PC-9 (cell line): ENCODE data around the gene CPED1. TPM values are rescaled to one million over a fixed set of nuclear protein-coding genes. Genes with fewer than 3 reads are reported as not detected.

ENCODE experiments used
- BruUV-seq: library from RNA; stranded (reverse); fragments of 400-500 nt; replicated peaks from 2 replicates; lab custom pipeline; 2021; lab: Mats Ljungman, UMichigan
- CTCF ChIA-PET: fragments of 300-600 bp; sonication (Branson Sonifier 250); formaldehyde crosslinking; loops from one replicate; lab custom pipeline; 2022; ENCODE audit warnings: antibody characterized with exemption; lab: Charles Lee
- POLR2A ChIA-PET: fragments of 300-600 bp; sonication (Branson Sonifier 250); formaldehyde crosslinking; loops from one replicate; lab custom pipeline; 2022; ENCODE audit warnings: antibody characterized with exemption; ENCODE audit not compliant: unreplicated experiment; lab: Charles Lee
- DNase-seq, 2 experiments: peaks; one replicate each; pipeline versions ENCODE4 v3.0.0 to v3.0.0-alpha.2; 2015 to 2022; ENCODE audit warnings: mixed read lengths in 1 of 2
- H2AFZ ChIP-seq: fragments of 200-600 bp; sonication (generic); 2 replicates; pipeline ENCODE4 v1.8.1; 2017; ENCODE audit warnings: antibody characterized with exemption
- H3F3A ChIP-seq: fragments of 200-600 bp; sonication (generic); 2 replicates; pipeline ENCODE4 v1.8.1; 2017; ENCODE audit warnings: antibody characterized with exemption, mild to moderate bottlenecking, low read depth; ENCODE audit not compliant: insufficient read depth
- H3K27ac ChIP-seq: fragments of 200-600 bp; sonication (generic); 2 replicates; pipeline ENCODE4 v1.6.1; 2016; ENCODE audit warnings: mixed run types
- H3K27me3 ChIP-seq: fragments of 200-600 bp; sonication (generic); 2 replicates; pipeline ENCODE4 v1.6.1; 2016; ENCODE audit warnings: low read depth, mixed run types; ENCODE audit not compliant: insufficient read depth
- H3K36me3 ChIP-seq: fragments of 200-600 bp; sonication (generic); 2 replicates; pipeline ENCODE4 v1.6.1; 2016; ENCODE audit warnings: low read depth, mixed run types
- H3K4me1 ChIP-seq: fragments of 200-600 bp; sonication (generic); replicated peaks from 2 replicates; pipeline ENCODE4 v1.6.1; 2016; ENCODE audit warnings: mixed run types; ENCODE audit not compliant: insufficient read depth
- H3K4me2 ChIP-seq: fragments of 200-600 bp; sonication (generic); 2 replicates; pipeline ENCODE4 v1.6.1; 2017; ENCODE audit warnings: mixed run types
- H3K4me3 ChIP-seq: fragments of 200-600 bp; sonication (generic); 2 replicates; pipeline ENCODE4 v1.6.1; 2016; ENCODE audit warnings: mixed run types
- H3K79me2 ChIP-seq: fragments of 200-600 bp; sonication (generic); 2 replicates; pipeline ENCODE4 v1.6.1; 2017; ENCODE audit warnings: low read depth, mixed run types
- H3K9me2 ChIP-seq: fragments of 200-600 bp; sonication (generic); 2 replicates; pipeline ENCODE4 v1.8.1; 2017; ENCODE audit warnings: mild to moderate bottlenecking; ENCODE audit not compliant: insufficient read depth
- H3K9me3 ChIP-seq: fragments of 200-600 bp; sonication (generic); 2 replicates; pipeline ENCODE4 v1.8.1; 2016; ENCODE audit warnings: low read depth; ENCODE audit not compliant: insufficient read depth
- H4K20me1 ChIP-seq: fragments of 200-600 bp; sonication (generic); 2 replicates; pipeline ENCODE4 v1.8.1; 2017; ENCODE audit not compliant: insufficient read depth
- EZH2 ChIP-seq: fragments of 200-600 bp; sonication (generic); IDR thresholded peaks from 2 replicates; pipeline ENCODE4 v1.8.0; 2017; ENCODE audit warnings: antibody characterized with exemption, low read depth
- intact Hi-C: fragments of 100-400 bp; cut with micrococcal nuclease; formaldehyde crosslinking; loops from one replicate; pipeline ENCODE4 v1.10.0; 2022; ENCODE audit not compliant: unreplicated experiment
- total RNA-seq: library from RNA; stranded (reverse); gene quantifications from 2 replicates; pipeline ENCODE4 v1.2.3, GENCODE V29; 2021
- TF ChIP-seq, protein P1 (sequence below): fragments of 200-600 bp; sonication (generic); conservative IDR thresholded peaks from 2 replicates; pipeline ENCODE4 v1.6.1; 2017; ENCODE audit warnings: mixed run types, antibody characterized with exemption, mild to moderate bottlenecking, moderate library complexity

Gene CPED1
- total RNA-seq, 1 experiment from 2014 or later = 2.4 TPM

DNA sequence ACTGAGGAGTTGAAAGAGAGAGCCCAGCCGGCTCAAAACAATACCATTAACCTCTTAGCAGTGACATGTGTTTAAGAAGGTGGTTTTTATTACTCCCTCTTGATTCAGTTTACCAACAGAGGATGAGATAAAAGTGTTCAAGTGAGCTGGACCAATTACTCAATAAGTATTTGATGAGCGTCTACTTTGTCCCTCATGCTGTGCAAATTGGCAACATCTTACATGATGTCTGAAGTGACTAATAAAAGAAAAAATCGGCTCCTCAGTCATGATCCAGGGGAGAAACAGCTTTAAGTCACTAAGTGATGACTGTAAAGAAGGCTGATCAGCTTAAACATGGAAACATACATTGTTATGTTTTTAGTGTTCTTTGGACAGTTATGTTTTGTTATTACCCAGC lies 348.1 kb downstream of the CPED1 start:
- Histone ChIP-seq H2AFZ (no peak overlapping the region), H3K27me3 (no peaks in the 10 kb centered on the region), H3K4me2 (no peak overlapping the region), H3K9me2 (no peaks in the 10 kb centered on the region), H3K27ac (no peak overlapping the region), H4K20me1 (no peaks in the 10 kb centered on the region), H3K9me3 (no peaks in the 10 kb centered on the region), H3K79me2 (no peaks in the 10 kb centered on the region), H3K36me3 (no peaks in the 10 kb centered on the region), H3F3A (no peaks in the 10 kb centered on the region), H3K4me3 (no peak overlapping the region), H3K4me1 (no peaks in the 10 kb centered on the region)
- CTCF ChIA-PET = no interaction called here
- intact Hi-C loops = loop anchor here (10.0 kb wide), 1 partner anchor 352 kb away; the partner anchor contains the start of gene CPED1
- no TSS peak for BruUV-seq
- POLR2A ChIA-PET = interaction anchor here (0.6 kb wide), 1 partner anchor 18 kb away, joined by 3 read pairs; no protein-coding TSS in a partner anchor
- TF ChIP-seq, protein P1, sequence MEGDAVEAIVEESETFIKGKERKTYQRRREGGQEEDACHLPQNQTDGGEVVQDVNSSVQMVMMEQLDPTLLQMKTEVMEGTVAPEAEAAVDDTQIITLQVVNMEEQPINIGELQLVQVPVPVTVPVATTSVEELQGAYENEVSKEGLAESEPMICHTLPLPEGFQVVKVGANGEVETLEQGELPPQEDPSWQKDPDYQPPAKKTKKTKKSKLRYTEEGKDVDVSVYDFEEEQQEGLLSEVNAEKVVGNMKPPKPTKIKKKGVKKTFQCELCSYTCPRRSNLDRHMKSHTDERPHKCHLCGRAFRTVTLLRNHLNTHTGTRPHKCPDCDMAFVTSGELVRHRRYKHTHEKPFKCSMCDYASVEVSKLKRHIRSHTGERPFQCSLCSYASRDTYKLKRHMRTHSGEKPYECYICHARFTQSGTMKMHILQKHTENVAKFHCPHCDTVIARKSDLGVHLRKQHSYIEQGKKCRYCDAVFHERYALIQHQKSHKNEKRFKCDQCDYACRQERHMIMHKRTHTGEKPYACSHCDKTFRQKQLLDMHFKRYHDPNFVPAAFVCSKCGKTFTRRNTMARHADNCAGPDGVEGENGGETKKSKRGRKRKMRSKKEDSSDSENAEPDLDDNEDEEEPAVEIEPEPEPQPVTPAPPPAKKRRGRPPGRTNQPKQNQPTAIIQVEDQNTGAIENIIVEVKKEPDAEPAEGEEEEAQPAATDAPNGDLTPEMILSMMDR = no peak
- no peak for TF ChIP-seq EZH2
- no peak for DNase-seq

DNA sequence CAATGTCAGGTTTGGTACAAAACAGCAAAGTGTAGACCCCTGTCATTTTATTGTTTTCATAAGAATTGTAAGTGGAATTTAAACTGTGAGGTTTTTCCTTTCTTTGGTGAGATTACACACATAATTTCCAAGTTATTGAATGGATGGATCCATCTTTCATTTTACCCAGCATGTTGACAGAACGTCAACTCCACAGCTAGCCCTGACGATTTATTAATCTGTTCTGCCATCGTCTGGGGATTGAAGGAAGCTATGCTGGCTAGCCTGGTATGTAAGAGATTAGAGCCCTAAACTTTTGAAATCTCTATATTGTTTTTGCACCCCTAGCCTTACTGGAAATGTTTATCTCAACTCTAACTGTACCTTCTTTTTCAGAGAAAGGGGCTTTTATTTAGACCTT lies 348.9 kb downstream of the CPED1 start:
- CTCF ChIA-PET = no interaction called here
- no peak for DNase-seq
- POLR2A ChIA-PET = interaction anchor here (0.6 kb wide), 1 partner anchor 17 kb away, joined by 3 read pairs; no protein-coding TSS in a partner anchor

GRCh38 chr7:121339082-121339481 lies 350.6 kb downstream of the CPED1 start:
- ChIA-PET POLR2A (no interaction called here), CTCF (no interaction called here)
- no peak overlapping the region for H2AFZ ChIP-seq
- H4K20me1 ChIP-seq = no peaks in the 10 kb centered on the region
- intact Hi-C loops = loop anchor here (10.0 kb wide), 1 partner anchor 354 kb away; the partner anchor contains the start of gene CPED1
- no peaks in the 10 kb centered on the region for H3K9me3 ChIP-seq
- no peak for DNase-seq
- no peaks in the 10 kb centered on the region for H3K79me2 ChIP-seq
- H3K27me3 ChIP-seq = no peaks in the 10 kb centered on the region
- no peaks in the 10 kb centered on the region for H3K9me2 ChIP-seq
- no peak overlapping the region for H3K27ac ChIP-seq
- H3K4me2 ChIP-seq = no peak overlapping the region
- TF ChIP-seq, protein P1 = no peak
- TF ChIP-seq EZH2 = no peak
- no peaks in the 10 kb centered on the region for H3F3A ChIP-seq
- BruUV-seq = no TSS peak
- H3K4me1 ChIP-seq = no peaks in the 10 kb centered on the region
- no peak overlapping the region for H3K4me3 ChIP-seq
- H3K36me3 ChIP-seq = no peaks in the 10 kb centered on the region; the same call in 1 of the 2 replicates

More for the DNA sequence above, 348.9 kb downstream of the CPED1 start:
- H3K79me2 ChIP-seq = no peaks in the 10 kb centered on the region
- no peaks in the 10 kb centered on the region for H3K4me1 ChIP-seq
- no peak overlapping the region for H2AFZ ChIP-seq
- H3K9me3 ChIP-seq = no peaks in the 10 kb centered on the region
- H4K20me1 ChIP-seq = no peaks in the 10 kb centered on the region
- no peaks in the 10 kb centered on the region for H3K36me3 ChIP-seq
- H3K4me3 ChIP-seq = no peak overlapping the region
- no peaks in the 10 kb centered on the region for H3F3A ChIP-seq
- no peak for TF ChIP-seq EZH2
- TF ChIP-seq, protein P1 = no peak
- no peaks in the 10 kb centered on the region for H3K9me2 ChIP-seq
- H3K27me3 ChIP-seq = no peaks in the 10 kb centered on the region
- no peak overlapping the region for H3K4me2 ChIP-seq
- H3K27ac ChIP-seq = no peak overlapping the region
- intact Hi-C loops = loop anchor here (10.0 kb wide), 1 partner anchor 353 kb away; the partner anchor contains the start of gene CPED1
- no TSS peak for BruUV-seq
